Activated CD4-positive, alpha-beta T cell treated with anti-CD3 and anti-CD28 coated beads, Interleukin-2, amount 50 U/mL, for 4 hours (primary cell): ENCODE measurements around the gene MACROD1.
A peak's percentile ranks its signal among the peaks of the same experiment; 100 is the strongest.

Experiments
- DNase-seq, 2 experiments: peaks; one replicate each; pipeline ENCODE4 v3.0.0-alpha.2; 2020

The MACROD1 gene, protein sequence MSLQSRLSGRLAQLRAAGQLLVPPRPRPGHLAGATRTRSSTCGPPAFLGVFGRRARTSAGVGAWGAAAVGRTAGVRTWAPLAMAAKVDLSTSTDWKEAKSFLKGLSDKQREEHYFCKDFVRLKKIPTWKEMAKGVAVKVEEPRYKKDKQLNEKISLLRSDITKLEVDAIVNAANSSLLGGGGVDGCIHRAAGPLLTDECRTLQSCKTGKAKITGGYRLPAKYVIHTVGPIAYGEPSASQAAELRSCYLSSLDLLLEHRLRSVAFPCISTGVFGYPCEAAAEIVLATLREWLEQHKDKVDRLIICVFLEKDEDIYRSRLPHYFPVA

DNA sequence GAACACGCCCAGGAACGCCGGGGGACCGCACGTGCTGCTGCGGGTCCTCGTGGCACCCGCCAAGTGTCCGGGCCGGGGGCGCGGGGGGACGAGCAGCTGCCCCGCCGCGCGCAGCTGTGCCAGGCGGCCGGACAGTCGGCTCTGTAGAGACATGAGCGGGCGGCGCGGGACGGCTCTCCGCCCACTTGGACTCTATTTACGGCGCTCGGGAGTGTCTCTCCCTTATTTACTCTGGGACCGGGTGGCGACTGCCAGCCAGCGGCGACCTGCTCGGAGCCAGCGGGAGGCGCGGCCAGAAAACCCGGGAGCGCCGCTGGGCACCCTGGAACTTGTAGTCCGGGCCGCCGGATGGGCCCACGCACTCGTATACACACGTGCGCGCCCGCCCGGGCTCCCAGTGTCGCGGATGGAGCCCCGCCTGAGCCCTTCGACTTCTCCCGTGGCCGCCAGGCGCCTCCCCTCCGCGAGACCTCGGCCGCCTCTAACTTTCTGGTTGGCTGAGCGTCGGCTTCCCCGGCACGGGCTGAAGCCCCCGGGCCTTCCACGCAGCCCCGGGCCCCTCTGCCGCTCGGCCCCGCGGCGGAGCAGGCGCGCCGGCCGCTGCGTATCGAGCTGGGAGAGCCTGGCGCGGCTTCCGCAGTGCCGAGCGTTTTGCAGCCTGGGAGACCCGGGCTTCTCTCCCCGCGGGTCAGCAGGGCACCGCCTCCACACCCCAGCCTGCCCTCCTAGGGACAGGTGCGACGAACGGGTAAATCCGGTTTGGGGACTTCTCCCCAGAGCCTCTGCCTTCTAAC lies at the start of gene MACROD1:
Gene MACROD1 (minus strand): TSS at position 272 of the 794 bp plus-strand sequence. CDS start 119 bp downstream, at position 153.
- DNase-seq: peak; percentile 74 to 80

DNA sequence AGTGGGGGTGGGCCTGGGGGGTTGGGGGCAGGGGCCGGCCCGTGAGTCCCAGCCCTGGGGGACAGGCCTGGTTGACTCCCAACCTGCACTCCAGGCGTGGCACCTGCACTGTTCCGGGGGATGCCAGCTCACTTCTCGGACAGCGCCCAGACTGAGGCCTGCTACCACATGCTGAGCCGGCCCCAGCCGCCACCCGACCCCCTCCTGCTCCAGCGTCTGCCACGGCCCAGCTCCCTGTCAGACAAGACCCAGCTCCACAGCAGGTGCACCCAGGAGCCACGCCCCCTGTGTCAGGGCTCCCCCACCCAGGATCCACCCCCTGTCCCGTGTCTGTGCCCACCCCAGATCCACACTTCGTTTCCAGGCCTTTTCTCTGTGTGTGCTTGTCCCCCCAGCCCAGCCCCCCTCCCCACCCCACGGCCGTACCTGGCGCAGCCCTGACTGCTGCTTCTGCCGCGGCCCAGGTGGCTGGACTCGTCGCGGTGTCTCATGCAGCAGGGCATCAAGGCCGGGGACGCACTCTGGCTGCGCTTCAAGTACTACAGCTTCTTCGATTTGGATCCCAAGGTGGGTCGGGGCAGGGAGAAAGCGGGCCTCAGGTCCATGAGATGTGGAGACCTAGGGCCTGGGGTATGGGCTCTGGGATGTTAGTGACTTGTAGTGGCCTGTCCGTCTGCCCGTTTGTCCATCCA lies 45.4 kb upstream of the MACROD1 start:
- DNase-seq: no peak

DNA sequence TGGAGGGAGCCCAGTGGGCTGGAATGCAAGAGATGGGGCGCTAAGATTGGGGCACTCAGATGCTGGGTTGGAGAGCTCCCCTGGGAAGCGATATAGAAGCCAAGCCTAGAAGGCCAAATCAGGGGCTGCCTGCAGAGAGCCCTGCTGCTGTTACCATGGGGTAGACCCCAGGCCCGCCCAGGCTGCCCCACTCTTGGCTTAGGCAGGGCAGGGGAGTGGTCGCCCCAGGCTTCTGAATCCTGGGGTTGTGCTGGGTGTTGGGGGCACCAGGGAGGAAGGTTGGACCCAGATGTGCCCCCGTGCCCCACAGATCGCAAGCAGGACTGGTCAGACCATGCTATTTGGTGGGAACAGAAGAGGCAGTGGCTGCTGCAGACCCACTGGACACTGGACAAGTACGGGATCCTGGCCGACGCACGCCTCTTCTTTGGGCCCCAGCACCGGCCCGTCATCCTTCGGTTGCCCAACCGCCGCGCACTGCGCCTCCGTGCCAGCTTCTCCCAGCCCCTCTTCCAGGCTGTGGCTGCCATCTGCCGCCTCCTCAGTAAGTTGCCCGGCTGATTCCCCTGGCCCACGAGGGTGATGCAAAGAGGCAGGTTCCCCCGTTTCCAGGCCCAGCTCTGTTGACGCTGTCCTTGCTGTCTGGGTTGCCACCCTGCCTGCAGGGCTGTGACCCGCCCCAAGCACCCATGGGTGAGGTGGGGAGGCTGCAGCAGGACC lies 44.5 kb upstream of the MACROD1 start:
- no peak for DNase-seq

DNA sequence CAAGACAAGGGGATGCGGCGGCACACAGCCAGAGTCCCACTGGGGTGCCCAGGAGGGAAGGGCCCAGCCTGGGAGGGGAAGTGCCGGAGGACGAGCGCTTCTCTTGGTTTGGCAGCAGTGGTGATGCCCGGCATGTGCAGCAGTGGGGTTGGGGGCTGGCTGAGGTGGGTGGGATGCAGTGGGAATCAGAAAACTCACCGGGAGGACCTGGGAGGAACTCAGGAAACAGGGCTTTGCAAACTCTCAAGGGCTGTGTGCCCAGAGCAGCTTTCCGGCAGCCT lies 43.6 kb upstream of the MACROD1 start:
- DNase-seq: no peak

DNA sequence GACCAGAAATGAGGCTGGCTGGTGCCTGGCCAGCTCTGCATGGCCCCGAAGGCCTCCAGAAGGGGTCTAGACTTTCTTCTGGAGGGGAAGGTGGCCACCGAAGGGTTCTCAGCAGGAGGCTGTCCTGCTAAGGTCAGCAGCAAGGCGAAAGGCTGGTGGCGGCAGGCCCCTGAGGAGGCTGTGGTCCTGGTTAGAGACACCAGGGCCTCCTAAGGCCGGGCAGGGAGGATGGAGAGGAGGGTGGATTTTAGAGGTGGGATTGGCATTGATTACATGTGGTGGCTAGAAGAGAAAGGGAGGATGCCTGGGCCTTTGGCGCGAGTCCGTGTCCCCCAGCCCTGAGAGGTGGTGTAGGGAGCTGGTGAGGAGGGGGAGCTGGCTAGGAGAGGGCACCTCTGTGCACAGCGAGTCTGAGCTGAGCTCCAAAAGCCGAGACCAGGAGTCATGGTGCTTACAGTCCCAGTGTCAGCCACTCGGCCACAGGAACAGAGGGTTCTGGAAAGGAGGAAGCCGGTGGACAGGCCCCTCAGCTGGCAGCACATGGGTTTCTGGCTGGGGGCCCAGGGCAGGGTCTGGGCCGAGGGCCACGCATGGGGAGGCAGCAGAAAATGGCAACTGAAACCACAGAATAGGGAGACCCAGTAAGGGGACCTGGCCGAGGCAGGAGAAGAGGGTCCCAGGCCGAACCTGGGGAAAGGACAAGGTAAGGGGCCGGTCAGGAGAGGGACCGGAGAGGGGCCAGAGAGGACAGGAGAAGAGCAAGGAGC lies 43.1 kb upstream of the MACROD1 start:
- DNase-seq: no peak

DNA sequence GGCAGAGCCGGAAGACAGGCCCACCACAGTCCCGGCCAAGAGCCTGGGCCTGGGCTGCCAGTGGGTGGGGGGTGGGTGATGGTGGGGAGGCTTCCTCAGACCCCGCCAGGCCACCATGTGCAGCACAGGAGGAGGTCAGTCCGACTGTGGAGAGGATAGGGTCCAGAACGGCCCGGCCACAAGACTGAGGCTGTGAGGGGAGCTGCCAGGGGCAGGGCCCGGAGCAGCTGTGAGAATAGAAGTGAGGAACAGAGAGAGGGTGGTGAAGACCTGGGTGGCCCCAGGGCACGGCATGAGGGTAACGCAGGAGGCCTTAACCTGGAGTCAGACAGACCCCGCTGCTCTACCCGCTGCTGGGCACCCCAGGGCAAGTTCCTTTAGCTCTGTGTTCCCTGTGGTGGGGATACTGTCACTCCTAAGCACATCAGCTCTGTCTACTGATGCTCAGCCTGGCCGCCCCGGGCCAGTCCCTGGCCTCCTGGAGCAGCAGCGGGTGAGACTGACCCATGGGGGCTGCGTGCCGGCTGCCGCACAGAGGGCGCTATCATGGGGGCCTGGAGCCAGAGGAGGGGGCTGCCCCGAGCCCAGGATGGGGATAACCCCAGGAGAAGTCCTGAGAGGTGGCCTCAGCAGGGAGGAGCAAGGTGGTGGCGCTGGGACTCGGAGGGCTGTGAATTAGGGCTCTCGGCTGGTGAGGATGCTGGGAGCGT lies 42.3 kb upstream of the MACROD1 start:
- DNase-seq: no peak

DNA sequence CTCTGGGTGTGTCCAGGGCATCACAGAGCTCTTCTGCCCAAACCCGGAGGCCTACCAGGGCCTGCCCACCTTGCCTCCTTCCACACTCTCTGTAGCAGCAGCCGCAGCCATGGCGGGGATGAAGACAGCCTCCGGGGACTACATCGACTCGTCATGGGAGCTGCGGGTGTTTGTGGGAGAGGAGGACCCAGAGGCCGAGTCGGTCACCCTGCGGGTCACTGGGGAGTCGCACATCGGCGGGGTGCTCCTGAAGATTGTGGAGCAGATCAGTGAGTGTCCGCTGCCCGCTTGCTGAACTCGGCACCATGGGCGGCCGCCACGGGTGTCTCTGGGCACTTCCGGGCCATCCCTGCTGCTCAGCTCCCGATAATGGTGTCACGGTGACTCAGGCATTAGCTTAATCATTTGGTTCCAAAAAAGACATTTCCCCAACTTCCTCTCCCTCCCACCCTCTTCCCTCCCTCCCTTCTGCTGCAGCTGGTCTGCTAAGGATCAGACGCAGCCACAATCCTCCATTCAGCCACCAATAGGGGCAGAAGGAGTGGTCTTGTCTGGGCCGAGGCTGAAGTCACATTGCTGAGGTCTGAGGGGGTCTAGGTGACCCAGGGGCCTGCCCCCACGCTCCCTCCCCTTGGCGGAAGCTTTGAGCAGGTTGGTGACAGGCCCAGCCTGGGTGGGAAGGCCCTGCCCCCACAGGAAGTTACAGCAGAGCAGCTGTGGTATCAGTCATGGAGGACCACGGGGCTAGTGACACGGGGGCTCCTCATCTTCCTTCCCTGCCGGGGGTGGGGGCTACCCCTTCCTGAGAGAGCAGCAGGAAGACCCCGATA lies 41.6 kb upstream of the MACROD1 start:
- peak; percentile 76 to 80 for DNase-seq

DNA sequence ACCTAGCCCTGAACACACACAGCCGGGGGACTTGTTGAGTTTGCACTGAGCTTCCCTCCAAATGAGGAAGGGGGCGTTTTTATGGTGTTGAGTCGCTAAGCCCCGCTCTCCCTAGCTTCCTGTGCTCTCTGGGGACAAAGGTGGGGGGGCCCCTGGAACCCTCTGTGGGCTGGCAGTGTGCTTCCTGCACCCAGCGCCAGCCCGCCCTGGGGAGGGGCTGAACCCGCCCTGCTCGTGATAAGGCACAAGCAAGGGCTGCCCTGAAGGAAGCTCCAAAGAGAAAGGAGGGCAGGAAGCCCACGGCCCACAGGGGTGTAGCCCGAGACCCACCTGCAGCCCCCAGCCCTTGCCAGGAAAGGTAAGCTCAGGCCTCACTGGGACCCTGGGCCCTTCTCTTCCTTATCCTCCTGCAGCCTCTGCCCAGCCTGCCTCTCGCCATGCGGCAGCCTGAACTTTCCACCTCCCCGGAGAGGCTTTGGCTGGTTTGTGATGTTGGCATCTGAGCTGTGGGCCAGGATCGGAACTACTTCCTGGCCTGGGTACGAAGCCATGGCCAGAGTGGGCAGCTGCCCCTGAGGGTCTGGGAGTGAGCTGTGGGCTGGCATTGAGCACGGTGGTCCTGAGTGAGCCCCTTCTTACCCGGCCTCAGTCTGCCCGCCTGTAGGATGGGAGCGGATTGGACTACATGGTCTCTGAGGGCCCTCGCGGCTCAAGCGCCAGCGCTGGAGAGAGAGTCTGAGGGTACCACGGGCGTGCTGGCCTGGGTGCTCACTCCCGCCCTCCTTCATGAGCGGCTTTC lies 40.7 kb upstream of the MACROD1 start, which contains the start of gene FERMT3:
Gene FERMT3 (plus strand): TSS at position 265 of the 799 bp plus-strand sequence. CDS start 644 bp downstream, outside the sequence.
- DNase-seq: peak; percentile 55 to 60

DNA sequence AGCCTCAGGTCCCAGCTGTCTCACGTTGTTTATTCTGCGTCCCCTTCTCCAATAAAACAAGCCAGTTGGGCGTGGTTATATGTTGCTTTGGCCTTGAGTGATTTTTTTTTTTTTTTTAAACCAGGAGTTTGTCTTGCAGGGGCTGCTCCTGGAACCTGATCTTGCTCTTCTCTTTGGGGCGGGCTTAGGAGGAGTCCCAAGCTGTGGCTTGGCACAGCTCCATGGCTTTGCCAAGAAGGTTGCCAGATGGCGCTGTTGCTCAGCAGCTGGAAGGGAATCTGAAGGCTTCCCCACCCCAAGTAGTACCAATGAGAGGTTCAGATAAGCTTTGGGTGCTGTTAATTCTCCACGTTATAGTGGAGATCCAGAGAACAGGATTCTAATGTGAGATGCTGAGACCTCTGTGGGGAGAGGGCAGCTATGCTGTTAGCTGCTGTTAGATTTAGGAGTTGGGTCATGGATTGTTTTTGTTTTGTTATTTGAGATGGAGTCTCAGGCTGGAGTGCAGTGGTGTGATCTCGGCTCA lies 38.6 kb upstream of the MACROD1 start:
- DNase-seq: peak; percentile 80 to 82

DNA sequence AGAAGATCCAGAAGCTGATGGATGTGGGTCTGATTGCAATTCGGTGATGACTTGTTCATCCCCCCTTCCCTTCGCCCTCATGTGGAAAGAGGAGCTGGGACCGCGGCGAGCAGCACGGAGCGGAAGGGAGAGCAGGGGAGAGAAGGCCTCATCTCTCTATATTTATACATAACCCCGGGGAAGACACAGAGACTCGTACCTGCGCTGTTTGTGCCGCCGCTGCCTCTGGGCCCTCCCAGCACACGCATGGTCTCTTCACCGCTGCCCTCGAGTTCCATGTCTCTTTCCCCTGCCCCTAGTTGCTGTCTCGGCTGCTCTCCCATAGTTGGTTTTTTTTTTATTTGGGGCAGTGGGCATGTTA lies 38.1 kb upstream of the MACROD1 start:
- no peak for DNase-seq

DNA sequence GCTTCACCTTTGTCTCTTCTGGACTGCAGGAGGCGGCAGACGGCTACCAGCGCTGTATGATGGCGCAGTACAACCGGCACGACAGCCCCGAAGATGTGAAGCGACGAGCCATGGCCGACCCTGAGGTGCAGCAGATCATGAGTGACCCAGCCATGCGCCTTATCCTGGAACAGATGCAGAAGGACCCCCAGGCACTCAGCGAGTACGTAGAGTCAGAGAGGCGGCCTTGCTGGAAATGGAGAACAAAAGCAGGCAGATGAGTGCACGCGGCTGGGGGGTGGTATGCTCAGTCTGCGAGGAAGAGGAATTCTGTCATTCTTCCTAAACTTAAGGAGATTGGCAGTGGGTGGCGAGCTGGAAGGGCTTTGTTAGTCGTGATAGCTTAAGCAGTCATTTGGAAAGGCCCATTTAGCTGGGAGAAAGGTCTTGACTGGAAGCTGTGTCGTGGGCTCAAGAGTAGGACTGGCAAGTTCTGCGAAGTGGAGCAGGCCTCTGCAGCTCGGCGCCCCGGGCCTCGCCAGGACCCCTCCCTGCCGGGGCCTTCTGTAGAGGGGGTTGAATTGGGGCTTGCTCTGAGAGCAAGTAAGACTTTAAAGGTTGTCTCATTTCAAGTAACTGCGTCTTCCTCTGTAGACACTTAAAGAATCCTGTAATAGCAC lies 37.6 kb upstream of the MACROD1 start:
- no peak for DNase-seq

DNA sequence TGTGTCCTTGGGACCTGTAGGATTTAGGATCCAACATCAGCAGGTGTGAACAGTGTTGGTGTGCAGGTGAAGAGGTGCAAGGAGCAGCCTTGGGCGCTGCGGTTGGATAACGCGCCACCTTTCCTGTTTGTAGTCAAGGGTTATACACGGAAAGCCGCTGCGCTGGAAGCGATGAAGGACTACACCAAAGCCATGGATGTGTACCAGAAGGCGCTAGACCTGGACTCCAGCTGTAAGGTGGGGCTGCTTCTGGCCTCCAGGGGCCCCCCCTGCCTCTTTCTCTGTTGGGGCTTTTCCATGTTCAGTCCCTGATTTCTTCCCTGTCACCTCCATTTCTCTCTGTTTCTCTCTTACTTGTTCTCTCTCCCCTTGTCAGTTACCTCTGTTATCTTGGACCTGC lies 37.1 kb upstream of the MACROD1 start:
- DNase-seq: no peak

DNA sequence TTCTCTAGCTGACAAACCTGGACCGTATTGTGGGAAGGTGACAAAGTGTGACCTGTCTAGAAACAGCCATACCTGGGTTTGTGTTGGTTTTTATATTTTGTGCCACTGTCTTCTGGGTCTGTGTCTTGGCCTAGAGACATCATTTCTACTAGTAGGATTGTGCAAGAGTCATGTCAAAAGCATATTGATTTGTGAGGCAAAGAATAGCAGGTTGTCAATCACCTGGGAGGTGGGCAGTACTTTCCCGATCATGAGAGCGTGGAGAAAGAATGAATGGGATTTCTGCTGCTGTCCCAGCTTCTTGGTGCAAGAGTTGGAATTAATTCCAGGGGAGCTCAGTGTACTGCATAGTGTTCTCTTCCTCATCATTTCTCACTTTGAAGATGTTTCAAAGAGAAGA lies 35.6 kb upstream of the MACROD1 start:
- DNase-seq: no peak

DNA sequence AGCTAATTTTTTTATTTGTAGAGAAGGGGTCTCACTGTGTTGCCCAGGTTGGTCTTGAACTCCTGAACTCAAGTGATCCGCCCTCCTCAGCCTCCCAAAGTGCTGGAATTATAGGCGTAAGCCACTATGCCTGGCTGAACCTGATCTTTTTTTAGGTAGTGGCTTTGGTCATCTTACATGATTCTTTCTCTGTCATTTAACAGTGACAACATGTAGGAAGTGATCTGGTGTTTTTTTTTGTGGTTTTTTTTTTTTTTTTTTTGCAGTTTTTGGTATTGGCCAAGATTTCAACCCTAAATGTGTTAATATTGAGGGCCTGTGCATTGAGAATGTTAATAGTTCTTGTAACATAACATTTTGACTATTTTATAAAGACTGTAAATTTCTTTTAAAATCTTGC lies 32.6 kb upstream of the MACROD1 start:
- DNase-seq: no peak

DNA sequence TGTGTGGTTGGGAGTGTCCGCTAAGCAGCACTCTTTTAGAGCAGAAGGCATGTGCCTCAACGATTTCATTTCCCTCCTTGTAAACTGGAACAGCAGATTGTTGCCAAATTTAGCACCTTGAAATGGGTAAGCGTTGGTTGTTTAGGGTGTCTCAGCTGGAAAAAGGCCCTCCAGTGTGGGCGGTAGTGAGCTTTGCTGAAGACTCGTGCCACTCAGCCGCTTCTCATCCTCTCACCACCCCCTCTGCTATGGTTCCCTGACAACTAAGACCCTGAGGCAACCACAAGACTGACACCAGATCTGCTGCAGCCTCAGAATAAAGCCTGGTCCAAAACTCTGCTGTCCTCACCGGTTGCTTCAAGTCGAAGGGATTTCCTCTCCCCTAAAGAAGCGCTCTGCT lies 30.7 kb upstream of the MACROD1 start:
- DNase-seq: no peak

DNA sequence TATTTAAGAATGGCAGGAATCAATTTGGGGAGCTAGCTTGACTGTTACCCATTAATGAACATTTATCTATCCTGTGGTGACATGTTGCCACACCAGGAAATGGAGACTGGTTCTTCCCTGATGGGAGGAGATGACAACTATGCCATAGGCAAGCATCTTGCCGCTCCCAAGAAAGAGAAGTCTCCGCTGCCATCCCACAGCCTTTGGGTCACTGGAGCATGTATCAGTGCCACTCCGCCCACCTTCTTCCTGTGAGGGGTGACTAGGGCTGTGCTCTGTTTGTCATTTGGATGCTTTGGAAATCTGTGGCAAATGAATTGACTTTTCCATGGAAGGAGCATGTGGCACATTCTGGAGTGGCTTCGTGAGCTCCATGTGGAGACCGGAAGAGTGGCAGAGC lies 26.5 kb upstream of the MACROD1 start:
- DNase-seq: no peak

DNA sequence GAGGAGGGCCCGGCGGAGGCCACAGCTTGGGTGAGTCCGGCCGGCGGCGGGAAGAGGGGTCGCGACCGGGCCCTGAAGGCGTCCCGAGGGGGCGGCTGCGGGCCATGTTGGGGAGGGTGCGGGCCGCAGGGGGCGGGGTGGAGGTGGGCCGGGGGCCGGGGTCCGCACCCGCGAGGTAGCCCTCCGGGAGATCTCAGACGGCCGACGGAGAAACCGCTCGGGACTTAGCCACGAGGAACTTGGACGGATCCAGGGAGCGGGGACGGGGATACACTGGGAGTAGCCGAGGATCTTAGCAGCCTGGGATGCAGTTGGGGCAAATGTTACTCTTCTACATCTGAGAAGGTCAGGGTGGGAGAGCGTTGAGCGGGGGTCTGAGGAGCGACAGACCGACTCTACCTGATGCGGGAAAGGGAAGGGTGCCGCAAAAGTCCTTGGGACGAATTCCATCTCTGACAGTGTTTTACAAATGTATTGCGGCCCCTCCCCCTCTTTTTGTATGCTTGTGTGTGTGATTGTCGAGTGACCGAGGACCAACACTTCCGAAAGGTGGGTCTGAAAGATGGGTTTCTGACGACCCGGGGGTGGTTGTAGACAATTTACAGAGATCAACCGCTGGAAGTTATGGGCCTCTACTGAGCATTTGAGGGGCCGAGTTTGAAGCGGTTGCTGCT lies 20.7 kb upstream of the MACROD1 start:
- no peak for DNase-seq

DNA sequence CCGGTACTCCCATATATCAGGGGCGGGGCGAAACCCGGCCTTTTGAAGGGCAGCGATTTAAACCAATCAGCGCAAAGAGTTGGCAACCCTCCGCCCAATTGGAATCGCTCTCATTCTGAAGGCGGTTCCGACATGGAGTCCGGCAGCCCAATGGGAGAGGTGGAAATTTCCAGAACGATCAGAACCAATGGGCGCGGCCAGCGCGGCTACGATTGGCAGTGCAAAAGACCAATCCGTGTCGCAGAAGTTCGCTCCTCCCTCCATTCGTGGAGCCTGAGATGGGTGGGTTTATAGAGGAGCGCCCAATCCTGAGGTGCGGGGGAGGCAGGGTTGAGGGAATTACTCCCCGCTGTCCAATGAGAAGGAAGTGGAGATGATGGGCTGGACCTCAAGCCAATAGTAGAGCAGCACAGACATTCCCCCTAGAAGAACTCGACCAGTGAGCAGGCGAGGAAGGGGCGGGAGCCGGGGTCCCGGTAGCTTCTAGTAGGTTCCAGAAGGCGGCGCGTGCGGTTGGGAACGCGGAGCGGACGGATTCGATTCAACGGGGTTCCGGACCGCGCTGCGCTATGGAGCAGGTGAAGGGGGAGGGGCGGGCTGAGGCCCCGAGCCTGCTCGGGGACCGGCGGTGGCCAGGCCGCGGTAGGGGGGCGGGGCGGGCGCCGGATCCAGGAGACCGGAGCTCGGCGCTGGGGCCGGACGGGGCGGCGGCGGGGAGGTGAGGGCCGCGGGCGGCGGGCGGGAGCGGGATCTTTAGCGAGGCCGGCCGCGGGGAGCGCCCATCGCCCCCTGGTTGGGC lies 20.0 kb upstream of the MACROD1 start, which contains the start of gene STIP1:
Gene STIP1 (plus strand): TSS at position 479 of the 799 bp plus-strand sequence. CDS start 91 bp downstream, at position 570.
- peak; percentile 98 for DNase-seq
